Melanocyte of skin (primary cell): ENCODE measurements around the gene SEC31A. TPM values are rescaled to one million over a fixed set of nuclear protein-coding genes. Genes with fewer than 3 reads are reported as not detected.

Source experiments
- total RNA-seq, 2 donors: library from RNA; depleted of rRNA; stranded (reverse); fragments of >200 nt; gene quantifications; 2 replicates each; pipeline ENCODE4 v1.2.3, GENCODE V29; 2012

Gene SEC31A, protein sequence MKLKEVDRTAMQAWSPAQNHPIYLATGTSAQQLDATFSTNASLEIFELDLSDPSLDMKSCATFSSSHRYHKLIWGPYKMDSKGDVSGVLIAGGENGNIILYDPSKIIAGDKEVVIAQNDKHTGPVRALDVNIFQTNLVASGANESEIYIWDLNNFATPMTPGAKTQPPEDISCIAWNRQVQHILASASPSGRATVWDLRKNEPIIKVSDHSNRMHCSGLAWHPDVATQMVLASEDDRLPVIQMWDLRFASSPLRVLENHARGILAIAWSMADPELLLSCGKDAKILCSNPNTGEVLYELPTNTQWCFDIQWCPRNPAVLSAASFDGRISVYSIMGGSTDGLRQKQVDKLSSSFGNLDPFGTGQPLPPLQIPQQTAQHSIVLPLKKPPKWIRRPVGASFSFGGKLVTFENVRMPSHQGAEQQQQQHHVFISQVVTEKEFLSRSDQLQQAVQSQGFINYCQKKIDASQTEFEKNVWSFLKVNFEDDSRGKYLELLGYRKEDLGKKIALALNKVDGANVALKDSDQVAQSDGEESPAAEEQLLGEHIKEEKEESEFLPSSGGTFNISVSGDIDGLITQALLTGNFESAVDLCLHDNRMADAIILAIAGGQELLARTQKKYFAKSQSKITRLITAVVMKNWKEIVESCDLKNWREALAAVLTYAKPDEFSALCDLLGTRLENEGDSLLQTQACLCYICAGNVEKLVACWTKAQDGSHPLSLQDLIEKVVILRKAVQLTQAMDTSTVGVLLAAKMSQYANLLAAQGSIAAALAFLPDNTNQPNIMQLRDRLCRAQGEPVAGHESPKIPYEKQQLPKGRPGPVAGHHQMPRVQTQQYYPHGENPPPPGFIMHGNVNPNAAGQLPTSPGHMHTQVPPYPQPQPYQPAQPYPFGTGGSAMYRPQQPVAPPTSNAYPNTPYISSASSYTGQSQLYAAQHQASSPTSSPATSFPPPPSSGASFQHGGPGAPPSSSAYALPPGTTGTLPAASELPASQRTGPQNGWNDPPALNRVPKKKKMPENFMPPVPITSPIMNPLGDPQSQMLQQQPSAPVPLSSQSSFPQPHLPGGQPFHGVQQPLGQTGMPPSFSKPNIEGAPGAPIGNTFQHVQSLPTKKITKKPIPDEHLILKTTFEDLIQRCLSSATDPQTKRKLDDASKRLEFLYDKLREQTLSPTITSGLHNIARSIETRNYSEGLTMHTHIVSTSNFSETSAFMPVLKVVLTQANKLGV
- 100 to 1,000 TPM; 149 to 160 TPM for total RNA-seq

DNA sequence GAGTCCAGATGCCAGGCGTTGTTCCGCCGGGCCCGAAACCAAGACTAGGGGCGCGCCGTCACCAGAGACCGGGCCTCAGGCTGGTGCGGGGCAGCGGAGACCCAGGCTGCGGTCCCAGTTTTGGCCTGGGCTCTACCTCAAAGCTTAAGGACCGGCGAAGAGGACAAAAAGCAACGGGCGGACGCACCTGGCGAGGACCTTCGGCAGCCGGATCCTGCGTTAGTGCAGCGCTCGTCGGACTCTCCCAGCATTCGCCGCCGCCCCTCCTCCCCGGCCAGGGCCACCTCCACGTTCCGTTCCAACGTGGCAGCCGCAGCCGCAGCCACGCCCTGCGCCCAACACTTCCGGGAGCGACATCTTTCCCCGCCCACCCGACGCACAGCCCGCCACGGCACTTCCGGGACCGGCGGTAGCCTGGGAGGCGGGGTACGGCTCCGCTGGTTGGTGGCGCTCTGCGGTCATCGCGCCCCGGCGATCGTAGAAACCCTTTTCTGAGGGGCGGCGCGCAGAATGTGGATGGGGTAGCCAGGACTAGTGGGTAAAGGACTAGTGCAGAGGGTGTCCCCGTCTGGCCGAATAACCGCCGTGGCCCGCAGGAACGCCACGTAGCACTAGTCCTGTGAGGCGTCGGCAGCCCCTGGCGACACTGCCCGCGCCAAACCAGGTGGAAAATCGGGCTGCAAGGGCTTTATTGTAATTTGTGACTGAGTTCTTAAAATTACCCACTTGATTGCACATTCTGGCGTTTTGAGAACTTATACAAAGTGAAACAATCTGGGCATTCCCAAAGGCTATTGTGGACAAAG, at the start of gene SEC31A:
Gene SEC31A, minus strand, starts transcription at position 253 of the 806 bp plus-strand sequence. CDS start 9,217 bp downstream, outside the sequence.

GRCh38 chr4:82900411-82901182, 9.6 kb upstream of the SEC31A start, which contains the start of gene THAP9:
Gene THAP9, plus strand, starts transcription at chr4:82900735. Its CDS starts 68 bp downstream, at chr4:82900803.

DNA sequence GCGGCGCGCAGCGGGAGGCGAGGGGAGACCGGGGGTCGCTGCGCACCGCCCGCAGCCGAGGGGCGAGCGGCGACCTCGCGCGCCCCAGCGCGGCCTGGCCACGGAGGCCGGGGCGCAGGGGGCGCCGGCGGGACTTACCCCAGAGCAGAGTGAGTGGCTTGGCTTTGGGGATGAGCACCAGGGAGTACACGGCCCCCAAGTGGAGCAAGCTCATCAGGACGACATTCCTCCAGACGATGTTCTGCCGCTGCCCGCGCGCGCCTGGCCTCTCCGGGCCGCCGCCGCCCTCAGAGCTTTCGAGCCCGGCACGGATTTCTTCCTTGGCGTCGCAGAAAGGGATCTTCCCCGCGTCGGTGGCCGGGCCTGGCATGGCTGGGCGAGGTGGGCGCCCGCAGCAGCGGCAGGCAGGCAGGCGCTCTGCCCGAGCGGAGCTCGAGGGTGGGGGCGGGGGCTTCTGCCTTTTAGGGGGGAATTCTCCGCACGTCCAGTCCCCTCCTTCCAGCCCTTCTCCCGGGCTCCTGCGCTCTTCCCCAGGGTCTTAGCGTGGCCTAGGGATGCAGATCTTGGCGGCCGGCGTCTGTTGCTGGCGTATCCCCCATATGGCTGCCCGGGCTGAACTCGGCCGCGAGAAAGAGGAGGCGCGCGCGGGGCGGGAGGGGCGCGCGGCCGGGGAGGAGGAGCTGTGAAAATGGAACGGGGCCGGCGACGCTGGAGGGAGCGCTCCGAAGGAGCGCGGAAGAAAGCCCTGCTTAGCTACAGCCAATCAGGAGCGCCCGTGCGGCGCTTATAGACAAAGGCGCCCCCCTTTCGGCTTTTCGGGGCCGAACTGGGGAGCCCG, 92.6 kb downstream of the SEC31A start, which contains the start of gene SCD5:
Gene SCD5, minus strand, starts transcription at position 629 of the 838 bp plus-strand sequence. Its CDS starts 259 bp downstream, at position 370.

Other genes starting within 250 kb of the SEC31A start
- gene SCD5, start 92.4 kb downstream of the SEC31A start, total RNA-seq = 1 to 10 TPM; 5.5 to 6.3 TPM
- 1 to 10 TPM; 5.0 to 6.9 TPM for gene THAP9, start 9.6 kb upstream of the SEC31A start, total RNA-seq
- gene LIN54, start 119.7 kb upstream of the SEC31A start, total RNA-seq = 10 to 100 TPM; 20.0 to 24.6 TPM
- 100 to 1,000 TPM in 1 of 2 donors, 10 to 100 TPM in 1; 87.1 to 114 TPM for gene COPS4, start 144.0 kb upstream of the SEC31A start, total RNA-seq
- not detected for gene PLAC8, start 223.6 kb upstream of the SEC31A start, total RNA-seq